IMR-90 (cell line): ENCODE results near the gene TUBB2B. TPM values are rescaled to one million over a fixed set of nuclear protein-coding genes. Genes with fewer than 3 reads are reported as not detected.

Experiments used
- ATAC-seq: fragments of 200-7000 bp; cut with Tn5 transposase; 2 replicates; pipeline ENCODE4 v1.9.1; 2020; ENCODE audit warnings: low read depth, mild to moderate bottlenecking, moderate library complexity
- BruUV-seq: library from RNA; stranded (reverse); fragments of 400-500 nt; replicated peaks from 2 replicates; lab custom pipeline; 2021; lab: Mats Ljungman, UMichigan
- CTCF ChIA-PET: fragments of 300-600 bp; formaldehyde crosslinking; extraction: SDS; loops from one replicate; lab custom pipeline; 2021; ENCODE audit warnings: antibody characterized with exemption; lab: Yijun Ruan, JAX
- POLR2A ChIA-PET: fragments of 300-600 bp; sonication (Branson Sonifier 250); formaldehyde crosslinking; loops from one replicate; lab custom pipeline; 2022; ENCODE audit warnings: antibody characterized with exemption; ENCODE audit not compliant: unreplicated experiment; lab: Charles Lee
- DNase-seq: peaks from one replicate; pipeline ENCODE4 v3.0.0; 2013
- H2AFZ ChIP-seq: replicated peaks from 2 replicates; pipeline ENCODE3; 2013; ENCODE audit warnings: low read length, mild to moderate bottlenecking; ENCODE audit not compliant: poor library complexity
- H2AK5ac ChIP-seq: 2 replicates; pipeline ENCODE4 v1.6.1; 2013; ENCODE audit warnings: low read depth, low read length, inconsistent platforms
- H2AK9ac ChIP-seq: replicated peaks from 2 replicates; pipeline ENCODE3; 2013; ENCODE audit warnings: mild to moderate bottlenecking, low read depth, low read length, moderate library complexity; ENCODE audit not compliant: poor library complexity
- H2BK120ac ChIP-seq: 2 replicates; pipeline ENCODE4 v1.6.1; 2013; ENCODE audit warnings: low read depth, low read length, inconsistent platforms
- H2BK15ac ChIP-seq: 3 replicates; pipeline ENCODE4 v1.6.1; 2013; ENCODE audit warnings: low read depth, low read length, inconsistent platforms
- H2BK20ac ChIP-seq: 2 replicates; pipeline ENCODE4 v1.6.1; 2013; ENCODE audit warnings: low read depth, mild to moderate bottlenecking, inconsistent platforms, low read length, moderate library complexity
- H2BK5ac ChIP-seq: 2 replicates; pipeline ENCODE4 v1.6.1; 2013; ENCODE audit warnings: mild to moderate bottlenecking, low read depth, low read length, inconsistent platforms; ENCODE audit not compliant: poor library complexity, severe bottlenecking
- H3K14ac ChIP-seq: replicated peaks from 2 replicates; pipeline ENCODE4 v1.6.1; 2013; ENCODE audit warnings: low read depth, low read length, inconsistent platforms
- H3K18ac ChIP-seq: 2 replicates; pipeline ENCODE4 v1.6.1; 2013; ENCODE audit warnings: low read depth, low read length, control low read depth
- H3K23ac ChIP-seq: 2 replicates; pipeline ENCODE4 v1.6.1; 2013; ENCODE audit warnings: low read depth, low read length, inconsistent platforms
- H3K27ac ChIP-seq: 2 replicates; pipeline ENCODE4 v1.5.1; 2013; ENCODE audit warnings: mild to moderate bottlenecking, control low read depth, low read length; ENCODE audit not compliant: insufficient read depth
- H3K27me3 ChIP-seq: 2 replicates; pipeline ENCODE4 v1.6.1; 2013; ENCODE audit warnings: low read length; ENCODE audit not compliant: control insufficient read depth, insufficient read depth
- H3K36me3 ChIP-seq: 2 replicates; pipeline ENCODE4 v1.6.1; 2013; ENCODE audit warnings: low read length, mixed read lengths; ENCODE audit not compliant: control insufficient read depth, insufficient read depth
- H3K4ac ChIP-seq: 2 replicates; pipeline ENCODE4 v1.6.1; 2013; ENCODE audit warnings: low read depth, low read length, inconsistent platforms
- H3K4me1 ChIP-seq: 2 replicates; pipeline ENCODE4 v1.6.1; 2013; ENCODE audit warnings: low read length, mixed read lengths; ENCODE audit not compliant: control insufficient read depth, insufficient read depth
- H3K4me2 ChIP-seq: 2 replicates; pipeline ENCODE4 v1.6.1; 2013; ENCODE audit warnings: low read depth, mild to moderate bottlenecking, control low read depth, low read length, moderate library complexity
- H3K4me3 ChIP-seq: 2 replicates; pipeline ENCODE4 v1.5.1; 2013; ENCODE audit warnings: low read depth, mild to moderate bottlenecking, control low read depth, low read length, moderate library complexity; ENCODE audit not compliant: insufficient read depth
- H3K56ac ChIP-seq: 2 replicates; pipeline ENCODE4 v1.6.1; 2013; ENCODE audit warnings: low read length, inconsistent platforms; ENCODE audit not compliant: insufficient read depth; ENCODE audit errors: extremely low read depth
- H3K79me1 ChIP-seq, 2 experiments: 2 replicates each; pipeline ENCODE4 v1.6.1; 2013; ENCODE audit warnings: low read length in 2 of 2, inconsistent platforms in 1 of 2, low read depth in 1 of 2
- H3K9ac ChIP-seq: 2 replicates; pipeline ENCODE4 v1.6.1; 2013; ENCODE audit warnings: low read depth, low read length, control low read depth
- H3K9me1 ChIP-seq: 2 replicates; pipeline ENCODE4 v1.6.1; 2013; ENCODE audit warnings: low read length, inconsistent platforms; ENCODE audit not compliant: insufficient read depth
- H3K9me3 ChIP-seq: 2 replicates; pipeline ENCODE4 v1.6.1; 2013; ENCODE audit warnings: low read length; ENCODE audit not compliant: control insufficient read depth, insufficient read depth
- H4K20me1 ChIP-seq: 2 replicates; pipeline ENCODE4 v1.6.1; 2013; ENCODE audit warnings: low read length, inconsistent platforms; ENCODE audit not compliant: insufficient read depth
- H4K5ac ChIP-seq: 2 replicates; pipeline ENCODE4 v1.6.1; 2013; ENCODE audit warnings: mild to moderate bottlenecking, low read depth, low read length, control low read depth
- H4K8ac ChIP-seq, 2 experiments: 2 replicates each; pipeline ENCODE4 v1.6.1; 2013; ENCODE audit warnings: low read depth in 2 of 2, low read length in 2 of 2, control low read depth in 1 of 2, inconsistent platforms in 1 of 2
- H4K91ac ChIP-seq: 2 replicates; pipeline ENCODE4 v1.6.1; 2013; ENCODE audit warnings: low read depth, low read length, inconsistent platforms; ENCODE audit not compliant: insufficient read depth
- BHLHE40 ChIP-seq: fragments of 150-350 bp; IDR thresholded peaks from 2 replicates; pipeline ENCODE4 v1.6.1; 2016; ENCODE audit warnings: mild to moderate bottlenecking, low read depth, low read length
- FOS ChIP-seq: fragments of 150-350 bp; IDR thresholded peaks from 2 replicates; pipeline ENCODE4 v1.6.1; 2016; ENCODE audit warnings: low read depth, low read length
- MAFK ChIP-seq: IDR thresholded peaks from 2 replicates; pipeline ENCODE4 v1.6.1; 2012; ENCODE audit warnings: low read depth, low read length, improper control_type of control experiment
- MAZ ChIP-seq: IDR thresholded peaks from 2 replicates; pipeline ENCODE4 v1.6.1; 2012; ENCODE audit warnings: low read depth, mild to moderate bottlenecking, low read length, improper control_type of control experiment, moderate library complexity, borderline replicate concordance
- MXI1 ChIP-seq: IDR thresholded peaks from 2 replicates; pipeline ENCODE4 v1.6.1; 2012; ENCODE audit warnings: low read depth, mild to moderate bottlenecking, low read length, moderate library complexity, borderline replicate concordance
- NFE2L2 ChIP-seq: fragments of 150-350 bp; IDR thresholded peaks from 2 replicates; pipeline ENCODE4 v1.6.1; 2016; ENCODE audit warnings: low read depth, mild to moderate bottlenecking, low read length
- POLR2A ChIP-seq: IDR thresholded peaks from 2 replicates; pipeline ENCODE4 v1.6.1; 2012; ENCODE audit warnings: mild to moderate bottlenecking, low read depth, low read length
- RCOR1 ChIP-seq: IDR thresholded peaks from 2 replicates; pipeline ENCODE4 v1.6.1; 2012; ENCODE audit warnings: mild to moderate bottlenecking, low read length, improper control_type of control experiment; ENCODE audit not compliant: insufficient replicate concordance
- RFX5 ChIP-seq: IDR thresholded peaks from 2 replicates; pipeline ENCODE4 v1.8.0; 2012; ENCODE audit warnings: low read depth, mild to moderate bottlenecking, low read length, moderate library complexity
- SMC3 ChIP-seq: fragments of 150-350 bp; IDR thresholded peaks from 2 replicates; pipeline ENCODE4 v1.6.1; 2016; ENCODE audit warnings: low read depth, mild to moderate bottlenecking, antibody characterized with exemption, low read length, moderate library complexity
- WGBS, 2 experiments: methylation state at CpG; one replicate each; pipeline versions ENCODE4 v1.1.5 to v1.1.7; 2013; ENCODE audit warnings: missing lambda C conversion rate in 2 of 2; ENCODE audit not compliant: insufficient read length in 1 of 2; ENCODE audit errors: extremely low coverage in 2 of 2; 5-methylcytosine and 5-hydroxymethylcytosine counted together
- dilution Hi-C: fragments of 300-500 bp; cut with HindIII; formaldehyde crosslinking; loops from one replicate; pipeline ENCODE4 v1.14.3; 2018; ENCODE audit warnings: low sequenced_read_pairs; ENCODE audit not compliant: unreplicated experiment
- in situ Hi-C: fragments of 300-500 bp; cut with MboI; formaldehyde crosslinking; loops from 3 replicates; pipeline ENCODE4 v1.14.3; 2019; ENCODE audit warnings: low sequenced_read_pairs, inconsistent platforms, mixed read lengths
- intact Hi-C: fragments of 100-400 bp; cut with micrococcal nuclease; formaldehyde crosslinking; loops from 2 replicates; pipeline ENCODE4 v1.10.0; 2022
- polyA plus RNA-seq, 3 experiments: library from polyadenylated mRNA; depleted of rRNA; stranded (reverse); fragments of >200 nt; gene quantifications; 2 replicates each; pipeline ENCODE4 v1.2.3, GENCODE V29; 2012; ENCODE audit warnings: low replicate concordance in 1 of 3
- total RNA-seq: library from RNA; depleted of rRNA; stranded (reverse); fragments of >200 nt; gene quantifications from 2 replicates; pipeline ENCODE4 v1.2.3, GENCODE V29; 2012
- TF ChIP-seq, protein P1 (sequence below): fragments of 150-350 bp; IDR thresholded peaks from 2 replicates; pipeline ENCODE4 v1.6.1; 2017; ENCODE audit warnings: mild to moderate bottlenecking, antibody characterized with exemption, low read length, low read depth

The TUBB2B gene
- total and polyA plus RNA-seq, 2 of the 4 experiments (the other 2 are of a cell fraction): 13.6 to 21.1 TPM

DNA sequence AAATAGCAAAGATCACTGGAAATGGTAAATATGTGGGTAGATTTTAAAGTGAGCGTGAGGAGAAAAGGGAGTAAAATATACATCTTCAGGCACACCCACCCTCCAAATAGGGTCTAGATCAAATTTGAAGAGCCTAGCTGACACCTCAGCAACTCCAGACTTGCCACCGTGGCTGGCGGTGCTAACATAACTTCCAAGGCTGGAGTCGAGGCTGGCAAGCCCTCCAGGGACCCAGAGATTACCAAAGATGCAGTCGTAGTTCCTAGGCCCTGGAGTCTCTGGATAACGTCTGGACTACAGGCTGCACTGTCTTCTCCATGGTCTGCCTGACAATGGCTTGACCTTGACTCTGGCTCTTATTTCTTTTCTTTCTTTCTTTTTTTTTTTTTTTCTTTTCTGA lies 22.5 kb downstream of the TUBB2B start:
- no peak overlapping the region for H2BK20ac ChIP-seq
- H3K4ac ChIP-seq: no peak overlapping the region
- peaks cover 4% of the 10 kb centered on the region; the same call in 1 of the 2 replicates for H3K27me3 ChIP-seq
- no TSS peak for BruUV-seq
- H3K4me2 ChIP-seq: no peak overlapping the region
- H3K4me3 ChIP-seq: no peak overlapping the region
- H3K9ac ChIP-seq: no peak overlapping the region
- in situ Hi-C loops: no loop called here
- H3K79me1 ChIP-seq: no peaks in the 10 kb centered on the region
- ATAC-seq (no peak), DNase-seq (no peak)
- no peak overlapping the region for H3K18ac ChIP-seq
- no peak overlapping the region for H4K8ac ChIP-seq
- no peak overlapping the region for H2AK9ac ChIP-seq
- H2BK5ac ChIP-seq: no peak overlapping the region
- no peak for TF ChIP-seq RCOR1
- TF ChIP-seq FOS: no peak
- TF ChIP-seq, protein P1, sequence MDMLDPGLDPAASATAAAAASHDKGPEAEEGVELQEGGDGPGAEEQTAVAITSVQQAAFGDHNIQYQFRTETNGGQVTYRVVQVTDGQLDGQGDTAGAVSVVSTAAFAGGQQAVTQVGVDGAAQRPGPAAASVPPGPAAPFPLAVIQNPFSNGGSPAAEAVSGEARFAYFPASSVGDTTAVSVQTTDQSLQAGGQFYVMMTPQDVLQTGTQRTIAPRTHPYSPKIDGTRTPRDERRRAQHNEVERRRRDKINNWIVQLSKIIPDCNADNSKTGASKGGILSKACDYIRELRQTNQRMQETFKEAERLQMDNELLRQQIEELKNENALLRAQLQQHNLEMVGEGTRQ: no peak
- TF ChIP-seq SMC3: no peak
- TF ChIP-seq MAFK: no peak
- no peak for TF ChIP-seq NFE2L2
- no peak for TF ChIP-seq RFX5
- TF ChIP-seq MAZ: no peak
- TF ChIP-seq POLR2A: no peak
- no peak for TF ChIP-seq MXI1
- TF ChIP-seq BHLHE40: no peak
- no peak overlapping the region for H2BK15ac ChIP-seq
- peaks cover 6% of the 10 kb centered on the region for H3K9me1 ChIP-seq
- no peak overlapping the region for H4K5ac ChIP-seq
- no peak overlapping the region for H2AK5ac ChIP-seq
- intact Hi-C loops: no loop called here
- H3K36me3 ChIP-seq: no peaks in the 10 kb centered on the region
- H3K27ac ChIP-seq: no peak overlapping the region
- peaks cover 15% of the 10 kb centered on the region for H3K4me1 ChIP-seq
- H4K20me1 ChIP-seq: no peaks in the 10 kb centered on the region
- H3K9me3 ChIP-seq: no peaks in the 10 kb centered on the region
- no peak overlapping the region for H2AFZ ChIP-seq
- dilution Hi-C loops: no loop called here
- no peak overlapping the region for H2BK120ac ChIP-seq
- ChIA-PET CTCF (no interaction called here), POLR2A (no interaction called here)
- H4K91ac ChIP-seq: no peak overlapping the region
- no peak overlapping the region for H3K14ac ChIP-seq
- WGBS, 2 experiments: 100% methylated on average over 1 of the region's 6 CpGs; no CpG with 5 or more reads in 1 of the 2 experiments
- no peak overlapping the region for H3K23ac ChIP-seq
- no peak overlapping the region for H3K56ac ChIP-seq
